Head of caudate nucleus (tissue), 42 donors: Measurements from ENCODE around the gene RPUSD1.
"Not testable (repeated sequence)": the region's sequence is repeated elsewhere in the genome, so short reads cannot be mapped to it uniquely, and the experiment has no call there.

Experiments
- DNase-seq, 42 donors: peaks; one replicate each; pipeline versions ENCODE4 v3.0.0 to v3.0.0-alpha.2; 2020 to 2021; ENCODE audit warnings: mixed read lengths in 7 of 42
- intact Hi-C: fragments of 100-400 bp; cut with DNase I; formaldehyde crosslinking; loops from one replicate; pipeline ENCODE4 v1.15.0; 2022

Gene RPUSD1

DNA sequence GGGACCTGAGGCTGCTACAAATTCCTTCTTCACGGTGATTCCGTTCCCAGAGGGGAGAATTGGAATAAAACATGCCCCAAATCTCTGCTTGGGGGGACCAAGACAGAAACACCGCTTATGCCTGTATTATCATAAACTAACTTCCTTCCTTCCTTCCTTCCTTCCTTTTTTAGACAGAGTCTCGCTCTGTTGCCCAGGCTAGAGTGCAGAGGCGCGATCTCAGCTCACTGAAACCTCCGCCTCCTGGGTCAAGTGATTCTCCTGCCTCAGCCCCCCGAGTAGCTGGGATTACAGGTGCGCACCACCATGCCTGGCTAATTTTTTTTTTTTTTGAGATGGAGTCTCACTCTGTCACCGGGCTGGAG lies 31.8 kb upstream of the RPUSD1 start:
- intact Hi-C loops, DNase-seq: not testable (repeated sequence)

GRCh38 chr16:819336-820043 lies 31.3 kb upstream of the RPUSD1 start:
- intact Hi-C loops = no loop called here
- no peak for DNase-seq

DNA sequence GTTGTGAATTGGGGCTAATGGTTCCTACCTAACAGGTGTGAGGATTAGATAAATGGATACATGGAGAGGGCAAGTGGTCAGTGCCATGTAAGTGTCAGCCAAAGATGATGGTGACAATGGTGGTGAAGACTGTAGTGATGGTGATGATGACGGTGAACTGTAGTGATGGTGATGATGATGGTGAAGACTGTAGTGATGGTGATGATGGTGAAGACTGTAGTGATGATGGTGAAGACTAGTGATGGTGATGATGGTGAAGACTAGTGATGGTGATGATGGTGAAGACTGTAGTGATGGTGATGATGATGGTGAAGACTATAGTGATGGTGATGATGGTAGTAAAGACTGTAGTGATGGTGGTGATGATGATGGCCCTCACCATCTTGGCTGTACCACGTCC lies 30.4 kb upstream of the RPUSD1 start:
- intact Hi-C loops = no loop called here
- DNase-seq = no peak

DNA sequence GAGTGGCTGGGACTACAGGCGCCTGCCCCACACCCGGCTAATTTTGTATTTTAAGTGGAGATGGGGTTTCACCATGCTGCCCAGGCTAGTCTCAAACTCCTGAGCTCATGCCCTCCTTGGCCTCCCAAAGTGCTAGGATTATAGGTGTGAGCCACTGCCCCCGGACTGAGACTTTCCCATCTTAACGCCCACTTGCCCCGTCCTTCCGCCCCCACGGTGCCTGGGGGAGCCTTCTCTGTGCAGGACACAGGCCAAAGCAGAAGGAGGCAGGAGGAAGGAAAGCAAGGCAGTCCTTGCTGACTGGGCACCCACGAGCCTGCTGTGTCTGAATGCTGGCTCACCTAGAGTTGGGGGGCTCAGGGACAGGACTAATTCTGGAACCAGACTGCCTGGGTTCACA lies 30.0 kb upstream of the RPUSD1 start:
- no peak for DNase-seq
- intact Hi-C loops = no loop called here

DNA sequence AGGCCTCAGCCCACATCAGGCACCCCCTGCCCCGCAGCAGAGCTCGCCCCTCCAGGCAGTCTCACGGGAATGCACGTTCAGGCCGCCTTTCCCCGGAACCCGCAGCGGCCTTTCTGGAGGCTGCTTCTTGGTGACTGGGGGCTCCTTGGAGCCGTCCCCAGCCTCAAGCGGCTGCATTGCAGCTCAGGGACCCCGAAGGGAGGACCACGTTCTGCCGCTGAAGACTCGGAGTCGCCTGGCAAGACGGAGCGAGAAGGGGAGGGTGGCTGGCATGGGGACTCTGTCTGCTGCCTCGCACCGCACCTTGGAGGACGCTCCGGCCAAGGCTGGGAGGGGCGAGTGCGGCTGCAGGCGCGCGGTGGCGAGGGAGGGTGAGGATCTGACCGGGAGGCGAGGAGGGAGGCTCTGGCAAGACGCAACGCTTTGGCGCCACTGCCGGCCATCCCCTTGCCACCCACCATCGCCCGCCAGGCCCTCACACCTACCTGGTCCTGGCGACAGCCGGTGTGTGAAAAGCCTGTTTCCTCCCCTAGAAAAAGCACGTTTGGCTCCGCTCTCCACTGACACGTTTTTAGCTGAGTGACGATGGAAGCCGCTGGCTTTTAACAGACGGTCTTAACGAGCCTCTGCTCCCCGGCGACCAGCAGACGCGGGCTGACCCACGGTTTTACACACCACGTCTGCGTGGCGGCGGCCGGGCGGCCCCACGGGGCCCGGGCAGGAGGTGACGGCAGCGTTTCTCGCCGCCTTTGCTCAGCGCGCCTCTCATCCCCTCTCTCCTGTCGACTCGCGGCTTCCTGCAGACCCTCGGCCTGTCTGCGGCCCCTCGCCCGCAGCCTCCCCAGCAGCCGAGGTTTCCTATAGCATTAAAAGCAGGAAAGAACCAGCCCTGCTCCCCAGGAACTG lies 29.1 kb upstream of the RPUSD1 start:
- DNase-seq = peak in 3 of 42 donors; percentile 19 to 29 (median 24)
- intact Hi-C loops = no loop called here

DNA sequence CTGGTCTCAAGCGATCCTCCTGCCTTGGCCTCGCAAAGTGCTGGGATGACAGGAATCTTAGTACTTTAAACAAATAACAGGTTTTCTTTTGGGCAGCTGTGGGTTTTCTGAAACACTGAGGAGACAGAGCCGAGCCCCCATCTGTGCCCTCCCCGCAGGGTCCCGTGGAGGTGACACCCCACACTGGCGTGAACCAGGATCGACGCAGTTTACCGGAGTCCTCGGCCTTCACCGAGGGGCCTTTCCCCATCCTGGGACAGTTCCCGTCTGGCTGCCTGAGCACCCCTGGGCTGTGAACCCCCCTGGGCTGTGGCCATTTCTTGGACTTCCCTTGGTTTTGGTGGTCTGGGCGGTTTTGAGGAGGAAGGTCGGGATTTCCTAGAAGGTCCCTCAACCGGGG lies 27.7 kb upstream of the RPUSD1 start:
- intact Hi-C loops = no loop called here
- DNase-seq = no peak

DNA sequence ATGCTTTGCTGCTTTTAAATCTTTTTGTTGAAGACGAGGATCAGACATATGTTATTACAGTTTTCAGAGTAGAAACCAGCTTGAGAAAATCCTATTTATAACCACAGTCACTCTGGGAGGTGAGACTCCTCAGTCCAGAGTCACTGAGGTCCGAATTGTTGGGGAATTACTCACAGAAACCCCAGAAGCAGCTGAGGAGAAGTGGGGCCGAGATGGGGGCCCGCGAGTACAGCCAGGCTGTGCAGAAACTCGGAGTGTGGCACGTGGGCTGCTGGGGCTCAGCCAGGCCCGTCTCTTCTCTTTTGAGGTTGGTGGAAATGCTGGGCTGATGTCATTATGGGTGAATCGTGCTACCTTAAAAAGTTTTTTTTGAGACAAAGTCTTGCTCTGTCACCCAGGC lies 26.8 kb upstream of the RPUSD1 start:
- intact Hi-C loops = loop anchor here (5.0 kb wide), 1 partner anchor 167 kb away; the partner anchor contains the start of gene SOX8
- DNase-seq = no peak

DNA sequence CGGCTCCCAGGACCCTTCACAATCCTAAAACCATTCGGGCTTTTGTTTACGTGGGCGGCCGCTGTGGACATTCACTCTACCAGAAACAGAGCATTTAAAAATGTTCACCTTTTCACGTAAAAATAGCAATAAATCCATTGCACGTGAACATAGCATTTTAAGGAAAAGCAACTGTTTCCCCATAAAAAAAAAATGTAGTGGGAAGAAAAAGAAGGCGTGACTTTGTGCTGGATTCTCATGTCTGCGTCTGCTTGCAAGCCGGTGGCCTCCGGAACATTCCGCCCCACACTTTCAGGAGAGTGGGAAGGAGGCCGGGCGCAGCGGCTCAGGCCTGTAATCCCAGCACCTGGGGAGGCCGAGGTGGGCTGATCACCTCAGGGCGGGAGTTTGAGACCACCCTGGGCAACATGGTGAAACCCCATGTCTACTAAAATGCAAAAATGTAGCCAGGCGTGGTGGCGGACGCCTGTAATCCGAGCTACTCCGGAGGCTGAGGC lies 25.8 kb upstream of the RPUSD1 start:
- peak in 6 of 42 donors; percentile 20 to 52 (median 33) for DNase-seq
- intact Hi-C loops = loop anchor here (1.0 to 5.0 kb wide), 2 partner anchors 168 to 241 kb away; partner anchors contain the start of gene SOX8

DNA sequence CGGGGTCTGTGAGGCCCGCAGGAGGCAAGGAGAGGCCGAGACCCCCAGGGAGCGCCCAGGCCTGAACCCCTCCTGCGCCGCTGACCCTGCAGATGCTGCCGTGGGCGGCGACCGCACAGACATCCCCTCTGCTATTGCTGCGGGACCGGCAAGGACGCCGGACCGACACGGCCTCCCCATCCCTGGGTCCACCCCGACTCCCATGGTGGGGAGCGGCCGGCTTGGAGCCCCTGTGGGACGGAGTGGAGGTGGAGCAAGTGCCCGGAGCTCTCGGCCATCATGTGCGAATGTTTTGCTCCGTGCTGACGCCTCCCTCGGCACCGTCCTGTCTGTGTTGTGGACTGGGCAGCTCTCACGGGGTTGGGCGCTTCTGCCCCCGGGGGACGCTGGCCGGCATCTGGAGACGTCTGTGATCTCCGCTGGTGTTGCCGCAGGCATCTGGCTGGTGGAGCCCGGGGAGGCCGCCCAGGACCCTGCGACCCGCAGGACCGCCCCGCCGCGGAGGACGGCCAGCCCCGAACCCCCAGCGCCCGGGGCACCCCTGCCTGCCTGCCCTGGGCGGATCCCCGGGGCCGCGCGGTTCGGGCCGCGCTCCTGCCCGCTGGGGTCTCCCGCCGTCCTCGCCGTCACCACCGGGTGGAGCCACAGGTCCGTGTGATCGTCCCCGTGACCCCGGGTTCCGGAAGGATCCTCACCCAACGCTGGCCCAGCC lies 25.2 kb upstream of the RPUSD1 start:
- intact Hi-C loops = loop anchor here (1.0 to 5.0 kb wide), 2 partner anchors 169 to 242 kb away; partner anchors contain the start of gene SOX8
- peak; percentile 55 to 91 (median 81) for DNase-seq

- intact Hi-C loops = no loop called here
- no peak for DNase-seq
Observed at GRCh38 chr16:808085-808386, 19.9 kb upstream of the RPUSD1 start.

GRCh38 chr16:807347-808084 lies 19.3 kb upstream of the RPUSD1 start:
- intact Hi-C loops = no loop called here

GRCh38 chr16:805474-805873 lies 17.3 kb upstream of the RPUSD1 start:
- DNase-seq = no peak
- intact Hi-C loops = no loop called here

More at GRCh38 chr16:807347-808084, 19.3 kb upstream of the RPUSD1 start:
- peak; percentile 81 to 97 (median 93) for DNase-seq

DNA sequence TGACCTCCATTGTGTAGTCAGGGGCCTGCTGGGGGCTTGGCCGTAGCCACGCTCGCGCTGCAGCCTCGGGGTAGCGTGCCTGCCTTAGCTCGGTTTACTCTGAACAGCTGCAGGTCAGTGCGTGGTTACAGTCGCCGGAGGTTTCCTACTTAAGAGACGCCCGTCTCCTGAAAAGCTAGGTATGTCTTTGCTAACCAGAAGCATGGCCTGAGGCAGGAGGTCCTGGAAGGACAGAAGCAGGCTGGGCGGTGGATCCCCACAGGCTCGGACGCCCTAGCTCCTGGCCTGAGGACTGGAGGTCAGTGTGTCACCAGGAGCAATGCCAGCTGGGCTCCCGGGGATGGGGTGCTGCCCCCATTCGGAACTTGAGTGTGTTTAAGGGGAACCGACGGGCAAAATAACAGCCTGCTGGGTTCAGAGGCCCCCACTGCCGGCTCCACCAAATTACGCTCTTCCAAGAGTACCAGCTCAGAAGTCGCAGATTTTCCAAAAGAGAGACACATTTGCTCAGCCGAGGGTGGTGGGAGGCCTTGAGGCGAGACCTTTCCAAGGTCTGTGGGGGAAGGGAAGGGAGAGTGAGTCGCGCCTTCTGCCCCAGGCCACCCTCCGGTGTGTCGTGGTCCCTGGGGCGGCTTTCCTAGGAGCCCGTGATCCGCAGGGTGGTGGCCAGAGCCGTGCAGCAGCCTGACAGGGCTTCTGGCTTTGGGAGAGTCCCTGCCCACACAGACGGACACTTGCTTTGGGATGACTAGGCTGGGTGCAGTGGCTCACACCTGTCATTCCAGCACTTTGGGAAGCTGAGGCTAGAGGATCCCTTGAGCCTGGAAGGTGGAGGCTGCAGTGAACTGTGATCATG lies 16.2 kb upstream of the RPUSD1 start:
- DNase-seq = no peak
- intact Hi-C loops = no loop called here

DNA sequence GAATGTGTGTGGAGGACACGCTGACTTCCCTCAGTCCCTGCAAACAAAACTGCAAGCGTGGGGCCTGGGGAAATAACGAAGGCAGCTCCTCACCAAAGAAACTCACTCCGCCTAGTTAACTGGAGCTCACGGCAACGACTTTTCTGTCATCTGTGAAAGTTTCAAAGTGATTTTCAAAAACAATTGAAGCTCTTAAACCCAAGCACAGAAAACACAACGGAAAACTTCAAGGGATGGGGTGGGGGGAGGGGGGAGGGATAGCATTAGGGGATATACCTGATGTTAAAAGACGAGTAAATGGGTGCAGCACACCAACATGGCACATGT lies 15.5 kb upstream of the RPUSD1 start:
- intact Hi-C loops = no loop called here
- no peak for DNase-seq

GRCh38 chr16:802914-803753 lies 15.0 kb upstream of the RPUSD1 start:
- intact Hi-C loops = no loop called here
- no peak for DNase-seq

DNA sequence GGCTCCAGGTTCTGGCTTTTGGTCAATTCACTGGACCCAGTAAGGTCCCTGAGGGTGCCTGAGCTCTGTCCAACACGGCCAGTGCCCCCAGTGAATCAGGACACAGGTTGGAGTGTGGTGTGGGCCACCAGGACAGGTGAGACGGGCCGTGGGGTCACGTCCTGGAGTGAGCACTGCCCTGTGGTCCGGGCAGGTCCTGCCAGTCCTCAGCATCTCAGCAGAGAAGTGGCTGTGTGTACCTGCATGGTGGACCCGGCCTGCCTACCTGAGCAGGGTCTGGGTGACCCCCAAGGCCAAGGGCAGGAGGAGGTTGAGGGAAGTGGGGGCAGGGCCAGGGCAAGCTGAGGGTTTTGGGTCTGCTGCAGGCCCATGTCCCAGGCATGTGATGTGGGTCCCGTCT lies 14.3 kb upstream of the RPUSD1 start:
- intact Hi-C loops = no loop called here
- DNase-seq = no peak
